ENCODE data around the gene HRH2.
A peak's percentile ranks its signal among the peaks of the same experiment; 100 is the strongest.
"Not testable (repeated sequence)": the region's sequence is repeated elsewhere in the genome, so short reads cannot be mapped to it uniquely, and the experiment has no call there.

Gene HRH2

GRCh38 chr5:175718401-175719108 is 60.7 kb downstream of the HRH2 start:
- Histone ChIP-seq H3K4me2 (ENCODE audit: low read length) (no peak overlapping the region), H3K9me3 (ENCODE audit: control insufficient read depth, insufficient read depth, low read length) (peaks cover 11% of the 10 kb centered on the region; the same call in 1 of the 2 replicates), H3K9me2 (replicated peaks; ENCODE audit: control insufficient read depth, low read length) (no peaks in the 10 kb centered on the region), H4K20me1 (ENCODE audit: control insufficient read depth, insufficient read depth, low read depth, low read length) (no peaks in the 10 kb centered on the region), H3K4me1 (ENCODE audit: control insufficient read depth, low read length) (no peaks in the 10 kb centered on the region), H3K79me2 (ENCODE audit: control insufficient read depth, low read length) (no peaks in the 10 kb centered on the region), H3K4me3 (ENCODE audit: low read length) (no peak overlapping the region), H3K27me3 (ENCODE audit: control insufficient read depth, low read length) (no peaks in the 10 kb centered on the region), H3K27ac (ENCODE audit: low read depth, low read length) (no peak overlapping the region), H3K36me3 (ENCODE audit: control insufficient read depth, low read length) (no peaks in the 10 kb centered on the region), H3F3A (ENCODE audit: control insufficient read depth, insufficient read depth) (no peaks in the 10 kb centered on the region)
- no peak for TF ChIP-seq EZH2phosphoT487 (IDR thresholded peaks at IDR 0.05; ENCODE audit: borderline replicate concordance, low read length)
- peak; percentile 78 for TF ChIP-seq CTCF (IDR thresholded peaks at IDR 0.05; ENCODE audit: low read depth, low read length, poor library complexity, severe bottlenecking)

- H4K20me1 ChIP-seq (ENCODE audit: control insufficient read depth, insufficient read depth, low read depth, low read length); H3K79me2 ChIP-seq (ENCODE audit: control insufficient read depth, low read length); H3K36me3 ChIP-seq (ENCODE audit: control insufficient read depth, low read length); H3K4me2 ChIP-seq (ENCODE audit: low read length); H3F3A ChIP-seq (ENCODE audit: control insufficient read depth, insufficient read depth); H3K9me2 ChIP-seq (replicated peaks; ENCODE audit: control insufficient read depth, low read length); H3K27me3 ChIP-seq (ENCODE audit: control insufficient read depth, low read length); H3K4me1 ChIP-seq (ENCODE audit: control insufficient read depth, low read length); H3K27ac ChIP-seq (ENCODE audit: low read depth, low read length); H3K4me3 ChIP-seq (ENCODE audit: low read length): not testable (repeated sequence)
- H3K9me3 ChIP-seq (ENCODE audit: control insufficient read depth, insufficient read depth, low read length): peaks cover 11% of the 10 kb centered on the region; the same call in 1 of the 2 replicates
These were observed 61.2 kb downstream of the HRH2 start for GRCh38 chr5:175719109-175719432.

- no peaks in the 10 kb centered on the region for H3K9me3 ChIP-seq (ENCODE audit: control insufficient read depth, insufficient read depth, low read length)
- no peak overlapping the region for H3K27ac ChIP-seq (ENCODE audit: low read depth, low read length)
- H3F3A ChIP-seq (ENCODE audit: control insufficient read depth, insufficient read depth): no peaks in the 10 kb centered on the region
- no peaks in the 10 kb centered on the region for H4K20me1 ChIP-seq (ENCODE audit: control insufficient read depth, insufficient read depth, low read depth, low read length)
- H3K79me2 ChIP-seq (ENCODE audit: control insufficient read depth, low read length): no peaks in the 10 kb centered on the region
- no peaks in the 10 kb centered on the region for H3K36me3 ChIP-seq (ENCODE audit: control insufficient read depth, low read length)
- H3K4me1 ChIP-seq (ENCODE audit: control insufficient read depth, low read length): no peaks in the 10 kb centered on the region
- H3K9me2 ChIP-seq (replicated peaks; ENCODE audit: control insufficient read depth, low read length): no peaks in the 10 kb centered on the region
- H3K4me2 ChIP-seq (ENCODE audit: low read length): no peak overlapping the region
- no peak overlapping the region for H3K4me3 ChIP-seq (ENCODE audit: low read length)
- TF ChIP-seq EZH2phosphoT487 (IDR thresholded peaks at IDR 0.05; ENCODE audit: borderline replicate concordance, low read length) (no peak), CTCF (IDR thresholded peaks at IDR 0.05; ENCODE audit: low read depth, low read length, poor library complexity, severe bottlenecking) (no peak)
- H3K27me3 ChIP-seq (ENCODE audit: control insufficient read depth, low read length): no peaks in the 10 kb centered on the region
These were observed 66.7 kb downstream of the HRH2 start for GRCh38 chr5:175724314-175725275.

GRCh38 chr5:175728316-175728715 is 70.4 kb downstream of the HRH2 start:
- H3K27ac ChIP-seq (ENCODE audit: low read depth, low read length): no peak overlapping the region
- no peaks in the 10 kb centered on the region for H3K27me3 ChIP-seq (ENCODE audit: control insufficient read depth, low read length)
- no peaks in the 10 kb centered on the region for H3F3A ChIP-seq (ENCODE audit: control insufficient read depth, insufficient read depth)
- no peaks in the 10 kb centered on the region for H3K4me1 ChIP-seq (ENCODE audit: control insufficient read depth, low read length)
- no peak for TF ChIP-seq CTCF (IDR thresholded peaks at IDR 0.05; ENCODE audit: low read depth, low read length, poor library complexity, severe bottlenecking)
- no peak for TF ChIP-seq EZH2phosphoT487 (IDR thresholded peaks at IDR 0.05; ENCODE audit: borderline replicate concordance, low read length)
- no peaks in the 10 kb centered on the region for H4K20me1 ChIP-seq (ENCODE audit: control insufficient read depth, insufficient read depth, low read depth, low read length)
- H3K4me2 ChIP-seq (ENCODE audit: low read length): no peak overlapping the region
- no peaks in the 10 kb centered on the region for H3K9me3 ChIP-seq (ENCODE audit: control insufficient read depth, insufficient read depth, low read length)
- no peak overlapping the region for H3K4me3 ChIP-seq (ENCODE audit: low read length)
- no peaks in the 10 kb centered on the region for H3K79me2 ChIP-seq (ENCODE audit: control insufficient read depth, low read length)
- no peaks in the 10 kb centered on the region for H3K36me3 ChIP-seq (ENCODE audit: control insufficient read depth, low read length)
- H3K9me2 ChIP-seq (replicated peaks; ENCODE audit: control insufficient read depth, low read length): no peaks in the 10 kb centered on the region
